Endothelial cell of umbilical vein (primary cell): ENCODE measurements around the gene NR3C1.

ENCODE experiments used
- CTCF ChIP-seq, 2 donors: IDR thresholded peaks; 1 replicate in 1 of 2; 2 replicates in 1 of 2; pipeline ENCODE4 v1.5.1; 2011; ENCODE audit warnings: low read length in 2 of 2, mild to moderate bottlenecking in 2 of 2, moderate library complexity in 2 of 2, control low read depth in 1 of 2, inconsistent platforms in 1 of 2, low read depth in 1 of 2; ENCODE audit not compliant: insufficient read depth in 1 of 2; ENCODE audit errors: extremely low read depth in 1 of 2
- FOS ChIP-seq: IDR thresholded peaks from 2 replicates; pipeline ENCODE4 v1.6.1; 2011; ENCODE audit warnings: mild to moderate bottlenecking, low read length, moderate library complexity, borderline replicate concordance; ENCODE audit not compliant: insufficient read depth
- GATA2 ChIP-seq: IDR thresholded peaks from 2 replicates; pipeline ENCODE4 v1.7.0; 2011; ENCODE audit warnings: low read depth, mild to moderate bottlenecking, moderate library complexity, mixed read lengths, low read length; ENCODE audit not compliant: insufficient read length, insufficient read depth
- POLR2A ChIP-seq: IDR thresholded peaks from 2 replicates; pipeline ENCODE4 v1.6.1; 2012; ENCODE audit warnings: low read depth, mild to moderate bottlenecking, control low read depth, low read length
- POLR2AphosphoS5 ChIP-seq: IDR thresholded peaks from 2 replicates; pipeline ENCODE4 v1.6.1; 2012; ENCODE audit warnings: low read depth, mild to moderate bottlenecking, control low read depth, low read length, moderate library complexity; ENCODE audit not compliant: insufficient read depth

- TF ChIP-seq POLR2A = no peak
- no peak for TF ChIP-seq CTCF (IDR thresholded peaks at IDR 0.05; ENCODE audit: extremely low read depth in 1 of 2, insufficient read depth in 1 of 2, low read depth in 1 of 2, low read length in 2 of 2)
- TF ChIP-seq GATA2 = no peak
- no peak for TF ChIP-seq POLR2AphosphoS5
- TF ChIP-seq FOS = no peak
These were observed 31.0 kb upstream of the NR3C1 start for GRCh38 chr5:143434261-143435209.
